Left ventricle myocardium inferior (tissue), 1 donor: ENCODE results near the gene FAM229A. TPM values are rescaled to one million over a fixed set of nuclear protein-coding genes. Genes with fewer than 3 reads are reported as not detected.

ENCODE experiments used
- DNase-seq: peaks from one replicate; pipeline ENCODE4 v3.0.0-alpha.2; 2020
- H3K27ac ChIP-seq: fragments of 200-600 bp; replicated peaks from 2 replicates; pipeline ENCODE4 v1.8.0; 2021
- H3K27me3 ChIP-seq: fragments of 200-600 bp; 2 replicates; pipeline ENCODE4 v1.8.0; 2021; ENCODE audit warnings: low read depth
- H3K36me3 ChIP-seq: fragments of 200-600 bp; 2 replicates; pipeline ENCODE4 v1.8.0; 2021
- H3K4me1 ChIP-seq: fragments of 200-600 bp; 2 replicates; pipeline ENCODE4 v1.8.0; 2021
- H3K4me3 ChIP-seq: fragments of 200-600 bp; 2 replicates; pipeline ENCODE4 v1.8.0; 2021; ENCODE audit warnings: mild to moderate bottlenecking, moderate library complexity
- H3K9me3 ChIP-seq: fragments of 200-600 bp; replicated peaks from 2 replicates; pipeline ENCODE4 v1.8.0; 2021
- CTCF ChIP-seq: fragments of 200-600 bp; IDR thresholded peaks from 2 replicates; pipeline ENCODE4 v1.8.0; 2021; ENCODE audit warnings: antibody characterized with exemption, mild to moderate bottlenecking, borderline replicate concordance
- intact Hi-C: fragments of 100-400 bp; cut with micrococcal nuclease; formaldehyde crosslinking; loops from one replicate; pipeline ENCODE4 v1.11.0; 2022
- total RNA-seq: library from RNA; stranded (reverse); fragmentation: NEBNext Ultra II Directional; extraction: Animal tissue kit (Norgen Biotek cat#: 25700); gene quantifications from one replicate; pipeline ENCODE4 v1.2.1, GENCODE V29; 2021
- donor health status: DM: no; HTN: yes; CAD: no; lungs with severe emphysema.

The FAM229A gene
- total RNA-seq, 1 donor from 2014 or later: 2.1 TPM

GRCh38 chr1:32363713-32364112 is 1.4 kb upstream of the FAM229A start:
- H3K4me3 ChIP-seq: no peak overlapping the region
- H3K27me3 ChIP-seq: no peaks in the 10 kb centered on the region
- intact Hi-C loops: no loop called here
- TF ChIP-seq CTCF: no peak
- H3K36me3 ChIP-seq: peaks cover 52% of the 10 kb centered on the region
- no peak overlapping the region for H3K27ac ChIP-seq
- H3K9me3 ChIP-seq: no peaks in the 10 kb centered on the region
- no peak for DNase-seq
- H3K4me1 ChIP-seq: peaks cover 20% of the 10 kb centered on the region

GRCh38 chr1:32361674-32362473 is 411 bp downstream of the FAM229A start:
- peak; percentile 67 for DNase-seq
- H3K27ac ChIP-seq: peak overlapping the region; percentile 53
- intact Hi-C loops: no loop called here

GRCh38 chr1:32361308-32361673 is 994 bp downstream of the FAM229A start:
- no peak for DNase-seq
- peak overlapping the region; percentile 66 for H3K4me3 ChIP-seq

More at GRCh38 chr1:32361674-32362473, 411 bp downstream of the FAM229A start:
- Histone ChIP-seq H3K4me1 (peaks cover 20% of the 10 kb centered on the region), H3K27me3 (no peaks in the 10 kb centered on the region), H3K36me3 (peaks cover 34% of the 10 kb centered on the region), H3K9me3 (no peaks in the 10 kb centered on the region), H3K4me3 (peak overlapping the region; percentile 66)
- peak; percentile 59 for TF ChIP-seq CTCF

GRCh38 chr1:32358435-32358834 is 3.9 kb downstream of the FAM229A start:
- intact Hi-C loops: no loop called here
- Histone ChIP-seq H3K4me3 (no peak overlapping the region), H3K27me3 (no peaks in the 10 kb centered on the region), H3K27ac (no peak overlapping the region), H3K9me3 (no peaks in the 10 kb centered on the region), H3K4me1 (peaks cover 38% of the 10 kb centered on the region), H3K36me3 (peaks cover 4% of the 10 kb centered on the region)
- DNase-seq: no peak
- no peak for TF ChIP-seq CTCF

More at GRCh38 chr1:32361308-32361673, 994 bp downstream of the FAM229A start:
- H3K9me3 ChIP-seq: no peaks in the 10 kb centered on the region
- H3K27me3 ChIP-seq: no peaks in the 10 kb centered on the region
- peaks cover 28% of the 10 kb centered on the region for H3K36me3 ChIP-seq
- peaks cover 20% of the 10 kb centered on the region for H3K4me1 ChIP-seq
- peak overlapping the region; percentile 53 for H3K27ac ChIP-seq
- intact Hi-C loops: no loop called here
- TF ChIP-seq CTCF: no peak

GRCh38 chr1:32357614-32358013 is 4.7 kb downstream of the FAM229A start:
- Histone ChIP-seq H3K4me3 (no peak overlapping the region), H3K27ac (no peak overlapping the region), H3K27me3 (no peaks in the 10 kb centered on the region), H3K4me1 (peaks cover 40% of the 10 kb centered on the region), H3K9me3 (no peaks in the 10 kb centered on the region), H3K36me3 (no peaks in the 10 kb centered on the region)
- intact Hi-C loops: no loop called here
- no peak for TF ChIP-seq CTCF
- no peak for DNase-seq
